ENCODE results near the gene NCAM1.
"Not testable (repeated sequence)": the region's sequence is repeated elsewhere in the genome, so short reads cannot be mapped to it uniquely, and the experiment has no call there.

Gene NCAM1

GRCh38 chr11:113295993-113296392 is 334.8 kb downstream of the NCAM1 start:
- WGBS (ENCODE audit: extremely low coverage, insufficient coverage, low lambda C conversion rate) = no CpG with 5 or more reads among the region's 7 CpGs

GRCh38 chr11:113296447-113297205 is 335.4 kb downstream of the NCAM1 start:
- peaks cover 4% of the 10 kb centered on the region for H3K4me1 ChIP-seq (ENCODE audit: control insufficient read depth, low read depth, low read length)
- H3K79me2 ChIP-seq (ENCODE audit: control insufficient read depth, insufficient read depth, low read length) = no peaks in the 10 kb centered on the region
- no peak overlapping the region for H3K18ac ChIP-seq (ENCODE audit: low read length)
- H2BK5ac ChIP-seq (ENCODE audit: low read length) = no peak overlapping the region
- H3K36me3 ChIP-seq (ENCODE audit: control insufficient read depth, insufficient read depth, low read length) = no peaks in the 10 kb centered on the region
- H3K79me1 ChIP-seq (ENCODE audit: low read length) = no peaks in the 10 kb centered on the region
- H3K9ac ChIP-seq (ENCODE audit: low read length) = no peak overlapping the region
- H4K8ac ChIP-seq (ENCODE audit: low read depth, low read length) = no peak overlapping the region
- H3K4ac ChIP-seq (ENCODE audit: low read depth, low read length) = no peak overlapping the region
- no peak overlapping the region for H3K27ac ChIP-seq (ENCODE audit: low read depth, low read length)
- H4K5ac ChIP-seq (ENCODE audit: low read length) = no peak overlapping the region
- no peak overlapping the region for H2BK120ac ChIP-seq (ENCODE audit: low read depth, low read length)
- H3K23ac ChIP-seq (ENCODE audit: low read length) = no peak overlapping the region
- no peak overlapping the region for H3K56ac ChIP-seq (ENCODE audit: low read length)
- DNase-seq = peak; percentile 31
- no peak overlapping the region for H3K4me3 ChIP-seq (ENCODE audit: low read length)
- H3K4me2 ChIP-seq (ENCODE audit: low read length) = no peak overlapping the region
- no peaks in the 10 kb centered on the region for H3K27me3 ChIP-seq (ENCODE audit: insufficient read depth, low read length, poor library complexity)
- no CpG with 5 or more reads among the region's 2 CpGs for WGBS (ENCODE audit: extremely low coverage, insufficient coverage, low lambda C conversion rate)
- H2AK5ac ChIP-seq (ENCODE audit: low read length) = no peak overlapping the region
- no peak overlapping the region for H2BK15ac ChIP-seq (replicated peaks; ENCODE audit: low read depth)

More at GRCh38 chr11:113295993-113296392, 334.8 kb downstream of the NCAM1 start:
- H2BK120ac ChIP-seq (ENCODE audit: low read depth, low read length) = no peak overlapping the region
- no peak for DNase-seq
- no peak overlapping the region for H3K4me3 ChIP-seq (ENCODE audit: low read length)
- H2BK15ac ChIP-seq (replicated peaks; ENCODE audit: low read depth) = no peak overlapping the region
- H3K79me1 ChIP-seq (ENCODE audit: low read length) = no peaks in the 10 kb centered on the region
- H3K23ac ChIP-seq (ENCODE audit: low read length) = no peak overlapping the region
- no peak overlapping the region for H3K27ac ChIP-seq (ENCODE audit: low read depth, low read length)
- peaks cover 4% of the 10 kb centered on the region for H3K4me1 ChIP-seq (ENCODE audit: control insufficient read depth, low read depth, low read length)
- no peaks in the 10 kb centered on the region for H3K27me3 ChIP-seq (ENCODE audit: insufficient read depth, low read length, poor library complexity)
- no peak overlapping the region for H3K4me2 ChIP-seq (ENCODE audit: low read length)
- H3K4ac ChIP-seq (ENCODE audit: low read depth, low read length) = no peak overlapping the region
- no peaks in the 10 kb centered on the region for H3K36me3 ChIP-seq (ENCODE audit: control insufficient read depth, insufficient read depth, low read length)
- no peak overlapping the region for H2AK5ac ChIP-seq (ENCODE audit: low read length)
- no peak overlapping the region for H3K18ac ChIP-seq (ENCODE audit: low read length)
- H4K5ac ChIP-seq (ENCODE audit: low read length) = no peak overlapping the region
- H3K79me2 ChIP-seq (ENCODE audit: control insufficient read depth, insufficient read depth, low read length) = no peaks in the 10 kb centered on the region
- H4K8ac ChIP-seq (ENCODE audit: low read depth, low read length) = no peak overlapping the region
- no peak overlapping the region for H3K56ac ChIP-seq (ENCODE audit: low read length)
- H3K9ac ChIP-seq (ENCODE audit: low read length) = no peak overlapping the region
- H2BK5ac ChIP-seq (ENCODE audit: low read length) = no peak overlapping the region

GRCh38 chr11:113298496-113298895 is 337.3 kb downstream of the NCAM1 start:
- H3K23ac ChIP-seq (ENCODE audit: low read length) = not testable (repeated sequence)

GRCh38 chr11:113304916-113305315 is 343.7 kb downstream of the NCAM1 start:
- Histone ChIP-seq H3K27ac (ENCODE audit: low read depth, low read length) (no peak overlapping the region), H2BK5ac (ENCODE audit: low read length) (no peak overlapping the region), H3K4me3 (ENCODE audit: low read length) (no peak overlapping the region), H3K4ac (ENCODE audit: low read depth, low read length) (no peak overlapping the region), H3K4me2 (ENCODE audit: low read length) (no peak overlapping the region), H2AK5ac (ENCODE audit: low read length) (no peak overlapping the region), H3K79me2 (ENCODE audit: control insufficient read depth, insufficient read depth, low read length) (no peaks in the 10 kb centered on the region), H3K56ac (ENCODE audit: low read length) (no peak overlapping the region), H3K23ac (ENCODE audit: low read length) (no peak overlapping the region), H3K18ac (ENCODE audit: low read length) (no peak overlapping the region), H2BK15ac (replicated peaks; ENCODE audit: low read depth) (no peak overlapping the region), H3K27me3 (ENCODE audit: insufficient read depth, low read length, poor library complexity) (no peaks in the 10 kb centered on the region), H3K79me1 (ENCODE audit: low read length) (no peaks in the 10 kb centered on the region), H3K4me1 (ENCODE audit: control insufficient read depth, low read depth, low read length) (no peaks in the 10 kb centered on the region), H4K5ac (ENCODE audit: low read length) (no peak overlapping the region), H3K36me3 (ENCODE audit: control insufficient read depth, insufficient read depth, low read length) (no peaks in the 10 kb centered on the region), H4K8ac (ENCODE audit: low read depth, low read length) (no peak overlapping the region), H3K9ac (ENCODE audit: low read length) (no peak overlapping the region), H2BK120ac (ENCODE audit: low read depth, low read length) (no peak overlapping the region)
- DNase-seq = no peak

More at GRCh38 chr11:113298496-113298895, 337.3 kb downstream of the NCAM1 start:
- H4K8ac ChIP-seq (ENCODE audit: low read depth, low read length); H2BK15ac ChIP-seq (replicated peaks; ENCODE audit: low read depth); H2BK120ac ChIP-seq (ENCODE audit: low read depth, low read length); H2AK5ac ChIP-seq (ENCODE audit: low read length); H4K5ac ChIP-seq (ENCODE audit: low read length); H2BK5ac ChIP-seq (ENCODE audit: low read length); H3K36me3 ChIP-seq (ENCODE audit: control insufficient read depth, insufficient read depth, low read length); H3K4me1 ChIP-seq (ENCODE audit: control insufficient read depth, low read depth, low read length); H3K27ac ChIP-seq (ENCODE audit: low read depth, low read length); H3K27me3 ChIP-seq (ENCODE audit: insufficient read depth, low read length, poor library complexity); H3K4me3 ChIP-seq (ENCODE audit: low read length); H3K79me2 ChIP-seq (ENCODE audit: control insufficient read depth, insufficient read depth, low read length); H3K4me2 ChIP-seq (ENCODE audit: low read length); H3K79me1 ChIP-seq (ENCODE audit: low read length); H3K9ac ChIP-seq (ENCODE audit: low read length); H3K18ac ChIP-seq (ENCODE audit: low read length); H3K56ac ChIP-seq (ENCODE audit: low read length); H3K4ac ChIP-seq (ENCODE audit: low read depth, low read length): not testable (repeated sequence)
- WGBS (ENCODE audit: extremely low coverage, insufficient coverage, low lambda C conversion rate) = no CpG with 5 or more reads among the region's 3 CpGs
- peak; percentile 8 for DNase-seq

GRCh38 chr11:113305440-113306336 is 344.5 kb downstream of the NCAM1 start:
- H2BK120ac ChIP-seq (ENCODE audit: low read depth, low read length) = no peak overlapping the region
- H3K27ac ChIP-seq (ENCODE audit: low read depth, low read length) = no peak overlapping the region
- no peak overlapping the region for H3K4ac ChIP-seq (ENCODE audit: low read depth, low read length)
- H3K4me2 ChIP-seq (ENCODE audit: low read length) = no peak overlapping the region
- no peaks in the 10 kb centered on the region for H3K27me3 ChIP-seq (ENCODE audit: insufficient read depth, low read length, poor library complexity)
- no peak overlapping the region for H2AK5ac ChIP-seq (ENCODE audit: low read length)
- peak; percentile 73 for DNase-seq
- no peaks in the 10 kb centered on the region for H3K36me3 ChIP-seq (ENCODE audit: control insufficient read depth, insufficient read depth, low read length)
- H3K56ac ChIP-seq (ENCODE audit: low read length) = no peak overlapping the region
- no peak overlapping the region for H2BK5ac ChIP-seq (ENCODE audit: low read length)
- no CpG with 5 or more reads among the region's 12 CpGs for WGBS (ENCODE audit: extremely low coverage, insufficient coverage, low lambda C conversion rate)
- no peak overlapping the region for H3K23ac ChIP-seq (ENCODE audit: low read length)
- H3K18ac ChIP-seq (ENCODE audit: low read length) = no peak overlapping the region
- no peak overlapping the region for H2BK15ac ChIP-seq (replicated peaks; ENCODE audit: low read depth)
- H4K8ac ChIP-seq (ENCODE audit: low read depth, low read length) = no peak overlapping the region
- no peaks in the 10 kb centered on the region for H3K4me1 ChIP-seq (ENCODE audit: control insufficient read depth, low read depth, low read length)
- no peak overlapping the region for H3K9ac ChIP-seq (ENCODE audit: low read length)
- no peak overlapping the region for H3K4me3 ChIP-seq (ENCODE audit: low read length)
- no peaks in the 10 kb centered on the region for H3K79me1 ChIP-seq (ENCODE audit: low read length)
- no peaks in the 10 kb centered on the region for H3K79me2 ChIP-seq (ENCODE audit: control insufficient read depth, insufficient read depth, low read length)
- no peak overlapping the region for H4K5ac ChIP-seq (ENCODE audit: low read length)

Measured in mesendoderm (in vitro differentiated cells).